Testis (tissue), 2 donors: ENCODE measurements around the gene SINHCAF.

Experiments
- POLR2A ChIP-seq: fragments of 450-650 bp; IDR thresholded peaks from one replicate; pipeline ENCODE4 v1.6.1; 2017; ENCODE audit warnings: antibody characterized with exemption, mild to moderate bottlenecking, moderate library complexity
- TF ChIP-seq, protein P1 (sequence below), 3 experiments: fragments of 450-650 bp in 2 of 3; fragments of 200-600 bp in 1 of 3; sonication (generic) in 1 of 3; IDR thresholded peaks; one replicate each; pipeline ENCODE4 v1.5.1; 2016 to 2019; ENCODE audit warnings: antibody characterized with exemption in 3 of 3, mild to moderate bottlenecking in 2 of 3, moderate library complexity in 1 of 3

DNA sequence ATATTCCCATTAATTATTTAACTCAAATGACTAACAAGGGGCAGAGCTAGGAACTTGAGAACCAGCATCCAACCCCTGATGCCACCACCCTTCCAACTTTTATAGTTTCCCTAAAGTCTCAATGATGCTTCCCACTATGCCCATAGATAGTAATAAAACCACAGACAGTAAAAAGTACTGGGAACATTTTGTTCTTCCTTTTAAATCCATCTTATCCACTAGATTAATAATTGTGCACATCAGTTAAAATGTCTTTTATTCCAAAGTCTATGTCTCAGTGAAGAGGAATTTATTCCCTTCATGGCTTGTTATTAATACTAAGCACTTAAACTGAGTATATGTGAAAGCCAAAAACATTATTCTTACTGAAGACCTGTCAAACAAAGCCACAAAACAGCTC is 45.8 kb downstream of the SINHCAF start:
- TF ChIP-seq, protein P1, sequence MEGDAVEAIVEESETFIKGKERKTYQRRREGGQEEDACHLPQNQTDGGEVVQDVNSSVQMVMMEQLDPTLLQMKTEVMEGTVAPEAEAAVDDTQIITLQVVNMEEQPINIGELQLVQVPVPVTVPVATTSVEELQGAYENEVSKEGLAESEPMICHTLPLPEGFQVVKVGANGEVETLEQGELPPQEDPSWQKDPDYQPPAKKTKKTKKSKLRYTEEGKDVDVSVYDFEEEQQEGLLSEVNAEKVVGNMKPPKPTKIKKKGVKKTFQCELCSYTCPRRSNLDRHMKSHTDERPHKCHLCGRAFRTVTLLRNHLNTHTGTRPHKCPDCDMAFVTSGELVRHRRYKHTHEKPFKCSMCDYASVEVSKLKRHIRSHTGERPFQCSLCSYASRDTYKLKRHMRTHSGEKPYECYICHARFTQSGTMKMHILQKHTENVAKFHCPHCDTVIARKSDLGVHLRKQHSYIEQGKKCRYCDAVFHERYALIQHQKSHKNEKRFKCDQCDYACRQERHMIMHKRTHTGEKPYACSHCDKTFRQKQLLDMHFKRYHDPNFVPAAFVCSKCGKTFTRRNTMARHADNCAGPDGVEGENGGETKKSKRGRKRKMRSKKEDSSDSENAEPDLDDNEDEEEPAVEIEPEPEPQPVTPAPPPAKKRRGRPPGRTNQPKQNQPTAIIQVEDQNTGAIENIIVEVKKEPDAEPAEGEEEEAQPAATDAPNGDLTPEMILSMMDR (IDR thresholded peaks at IDR 0.05), result no peak
- TF ChIP-seq POLR2A, result no peak
